ENCODE measurements around the gene FHL2. TPM values are rescaled to one million over a fixed set of nuclear protein-coding genes. Genes with fewer than 3 reads are reported as not detected.

FHL2 gene
- total and polyA plus RNA-seq, 2 of the 13 experiments (the other 11 are each of a cell fraction or from before 2014, with no cell fraction given) = 1.9 to 74.8 TPM

- TF ChIP-seq CSRNP1 (CRISPR knock-in tag; IDR thresholded peaks at IDR 0.05) = 0 out of 2 replicates have a peak, but pooled peaks have one; percentile 22
- TF ChIP-seq NFIC (IDR thresholded peaks at IDR 0.05; ENCODE audit: low read length) = peak; percentile 66; the same call in 1 of the 2 replicates
- 0 out of 2 replicates have a peak, but pooled peaks have one; percentile 29 for TF ChIP-seq ZNF792 (CRISPR knock-in tag; IDR thresholded peaks at IDR 0.05)
- no peak for TF ChIP-seq KAT2B (IDR thresholded peaks at IDR 0.05; ENCODE audit: borderline replicate concordance, low read depth, low read length)
- TF ChIP-seq MIER2 (CRISPR knock-in tag; IDR thresholded peaks at IDR 0.05) = peak; percentile 56; the same call in 1 of the 2 replicates
- no peak for TF ChIP-seq ARHGAP35 (CRISPR knock-in tag; IDR thresholded peaks at IDR 0.05; ENCODE audit: borderline replicate concordance)
- TF ChIP-seq POLR2AphosphoS2 (IDR thresholded peaks at IDR 0.05; ENCODE audit: low read depth, low read length) = no peak
- TF ChIP-seq MAF1 (CRISPR knock-in tag; IDR thresholded peaks at IDR 0.05; ENCODE audit: borderline replicate concordance) = no peak
- peak; percentile 77; the same call in 1 of the 2 replicates for TF ChIP-seq AHDC1 (CRISPR knock-in tag; IDR thresholded peaks at IDR 0.05; ENCODE audit: borderline replicate concordance)
- TF ChIP-seq ZNF572 (CRISPR knock-in tag; IDR thresholded peaks at IDR 0.05) = no peak
- TF ChIP-seq SOX5 (CRISPR knock-in tag; IDR thresholded peaks at IDR 0.05; ENCODE audit: borderline replicate concordance) = peak; percentile 93
- 0 out of 2 replicates have a peak, but pooled peaks have one; percentile 19 for TF ChIP-seq TOPORS (CRISPR knock-in tag; IDR thresholded peaks at IDR 0.05)
- TF ChIP-seq FOXP1 (IDR thresholded peaks at IDR 0.05) = no peak
- TF ChIP-seq FOXP1 (CRISPR knock-in tag; IDR thresholded peaks at IDR 0.05) = peak; percentile 86
- TF ChIP-seq THAP9 (CRISPR knock-in tag; IDR thresholded peaks at IDR 0.05; ENCODE audit: borderline replicate concordance) = 0 out of 2 replicates have a peak, but pooled peaks have one; percentile 35
- TF ChIP-seq ARNT2 (CRISPR knock-in tag; IDR thresholded peaks at IDR 0.05; ENCODE audit: low read depth) = no peak
- peak; percentile 22; the same call in 1 of the 2 replicates for TF ChIP-seq ETV5 (CRISPR knock-in tag; IDR thresholded peaks at IDR 0.05; ENCODE audit: borderline replicate concordance)
- TF ChIP-seq FUBP1 (CRISPR knock-in tag; IDR thresholded peaks at IDR 0.05; ENCODE audit: borderline replicate concordance) = no peak
These were observed 3.8 kb downstream of the FHL2 start (continued) for GRCh38 chr2:105394951-105395611.

All from HepG2 (cell line).